ENCODE measurements around the gene PSTK.

The PSTK gene

DNA sequence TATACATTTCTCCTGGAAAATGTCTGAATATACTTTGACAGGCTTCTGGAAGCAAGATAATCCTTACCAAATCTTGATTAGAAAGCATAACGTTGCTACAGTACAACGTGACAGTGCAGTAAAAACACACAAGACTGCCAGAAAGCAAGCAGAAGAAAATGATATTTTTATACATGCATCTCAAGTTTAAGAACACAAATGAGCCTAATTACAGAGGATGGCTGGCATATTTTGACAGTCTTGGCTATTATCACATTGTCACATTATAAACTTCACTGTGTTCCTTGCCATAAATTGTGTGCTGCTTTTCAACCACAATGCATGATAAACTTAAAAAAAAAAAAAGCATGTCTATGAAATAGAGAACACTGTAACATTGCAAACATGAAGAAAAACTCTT lies 24.1 kb downstream of the PSTK start:
- H3K27me3 Mint-ChIP-seq: no peaks in the 10 kb centered on the region
- H3K27ac Mint-ChIP-seq: no peak overlapping the region
- peaks cover 6% of the 10 kb centered on the region for H3K36me3 Mint-ChIP-seq
- peaks cover 66% of the 10 kb centered on the region for H3K4me1 Mint-ChIP-seq (ENCODE audit: low read depth)
- H3K4me3 Mint-ChIP-seq: no peak overlapping the region
- H3K9me3 Mint-ChIP-seq (ENCODE audit: low read depth): no peaks in the 10 kb centered on the region

DNA sequence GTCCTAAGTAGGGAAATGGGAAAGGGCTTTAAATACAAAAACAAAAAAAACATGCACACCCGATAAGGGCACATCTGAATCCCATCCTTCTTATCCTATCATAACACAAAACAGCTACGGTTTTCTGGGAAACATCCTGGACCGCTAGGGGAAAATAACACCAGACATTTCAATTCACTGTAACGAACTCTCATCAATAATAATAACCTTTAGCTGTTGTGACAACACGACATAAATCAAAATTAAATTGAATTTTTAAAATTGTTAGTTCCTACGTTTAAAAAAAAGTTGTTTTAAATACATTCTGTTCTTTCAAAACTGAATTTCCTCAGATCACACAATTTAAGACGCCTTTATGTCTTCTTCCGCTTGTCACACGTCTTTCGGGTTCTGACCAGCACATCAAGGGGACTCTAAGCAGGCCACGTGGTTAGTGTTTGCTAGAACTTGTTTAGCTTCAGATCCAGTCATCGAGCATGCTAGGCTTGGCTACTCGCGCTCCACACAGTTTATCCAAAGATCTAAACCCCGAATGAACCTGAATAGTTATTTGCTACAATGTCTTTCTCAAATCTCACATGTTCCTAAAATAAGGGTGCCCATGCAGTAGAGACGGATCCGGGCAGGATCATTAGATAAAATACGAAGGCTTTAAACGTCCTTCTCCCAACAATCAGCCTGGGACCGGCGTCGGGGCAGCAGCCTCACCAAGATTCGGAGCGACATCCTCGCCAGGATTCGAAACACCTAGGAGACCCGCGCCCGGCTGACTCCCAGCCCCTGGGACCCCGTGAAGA lies 27.6 kb downstream of the PSTK start:
- peaks cover 58% of the 10 kb centered on the region for H3K4me1 Mint-ChIP-seq (ENCODE audit: low read depth)
- no peaks in the 10 kb centered on the region for H3K9me3 Mint-ChIP-seq (ENCODE audit: low read depth)
- H3K27ac Mint-ChIP-seq: peak overlapping the region; percentile 99
- H3K36me3 Mint-ChIP-seq: peaks cover 9% of the 10 kb centered on the region
- H3K27me3 Mint-ChIP-seq: no peaks in the 10 kb centered on the region
- peak overlapping the region; percentile 99 for H3K4me3 Mint-ChIP-seq

DNA sequence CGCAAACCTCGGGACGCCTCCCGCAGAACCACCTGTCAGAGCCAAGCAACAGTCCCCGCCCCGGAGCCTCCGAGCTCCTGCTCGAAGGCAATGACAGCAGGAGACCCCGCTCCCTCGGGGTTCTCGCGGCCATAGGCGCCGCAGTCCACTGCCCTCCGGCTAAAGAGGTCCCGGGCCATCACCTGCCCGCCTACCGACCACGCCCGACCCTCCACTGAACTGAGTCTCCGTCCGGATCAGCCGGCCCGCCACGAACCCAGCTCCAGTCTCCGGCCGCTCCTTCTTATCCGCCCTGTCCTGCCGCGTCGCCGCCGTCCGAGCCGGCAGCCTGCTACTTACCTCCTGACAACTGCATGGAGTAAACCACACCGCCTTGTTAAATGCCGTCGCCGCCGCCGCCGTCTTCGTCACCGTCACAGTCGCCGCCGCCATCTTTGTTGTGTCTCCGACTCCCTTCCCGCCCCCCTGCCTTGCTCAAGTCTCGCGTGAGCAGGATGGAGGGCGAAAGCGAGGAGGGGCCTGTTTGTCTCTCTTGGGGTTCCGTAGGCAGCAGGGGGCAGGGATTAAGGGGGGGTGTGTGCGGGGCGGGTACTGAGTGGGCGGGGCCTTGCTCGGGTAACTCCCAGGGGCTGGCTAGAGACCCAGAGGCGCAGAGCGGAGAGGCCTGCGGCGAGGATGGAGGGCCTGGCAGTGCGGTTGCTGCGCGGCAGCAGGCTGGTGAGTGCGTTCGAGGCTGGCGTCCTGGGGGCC lies 28.3 kb downstream of the PSTK start, which contains the start of the genes ACADSB and IKZF5:
Gene ACADSB, plus strand, starts transcription at position 652 of the 750 bp plus-strand sequence. Its CDS starts 24 bp downstream, at position 676.
Gene IKZF5, minus strand, starts transcription at position 441 of the 750 bp plus-strand sequence. CDS start 10,170 bp downstream, outside the sequence.
- Mint-ChIP-seq H3K4me1 (ENCODE audit: low read depth) (peaks cover 57% of the 10 kb centered on the region), H3K36me3 (peaks cover 10% of the 10 kb centered on the region), H3K4me3 (peak within 1 kb of the TSS; percentile 99), H3K27me3 (no peaks in the 10 kb centered on the region), H3K27ac (peak within 1 kb of the TSS; percentile 99), H3K9me3 (ENCODE audit: low read depth) (no peaks in the 10 kb centered on the region)

DNA sequence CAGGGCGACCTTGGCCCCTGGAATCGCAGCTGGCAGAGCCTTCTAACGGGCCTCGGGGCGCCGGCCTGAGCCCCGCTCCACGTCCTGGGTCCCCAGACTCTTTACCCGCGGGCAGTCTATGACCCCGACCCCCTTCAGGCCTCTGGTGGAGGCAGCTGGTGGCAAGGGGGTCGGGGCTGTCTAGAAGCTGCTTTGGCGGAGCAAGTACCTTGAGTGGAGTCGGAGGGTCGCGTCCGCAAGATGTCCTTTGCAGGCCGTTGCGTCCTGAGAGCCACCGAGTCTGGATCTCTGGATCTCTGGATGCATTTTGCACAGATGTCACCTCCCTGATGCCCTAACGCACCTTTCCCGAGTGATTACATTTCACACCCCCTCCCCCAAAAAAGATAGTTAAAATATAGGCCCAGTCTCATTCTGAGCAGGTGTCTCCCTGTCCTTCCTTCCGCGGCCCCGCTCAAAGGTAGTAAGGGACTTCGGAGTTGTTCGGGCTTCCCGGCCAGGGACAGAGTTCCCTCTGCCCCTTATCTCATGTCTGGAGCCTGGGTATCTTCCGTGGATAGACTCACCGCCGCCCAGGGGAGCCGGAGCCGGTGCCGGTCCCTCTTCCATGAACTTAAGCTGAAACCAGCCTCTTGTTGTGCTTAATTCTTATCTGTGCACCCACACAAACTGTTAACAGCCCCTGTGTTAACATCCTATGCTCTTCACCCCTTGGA lies 29.1 kb downstream of the PSTK start:
- peak overlapping the region; percentile 99 for H3K4me3 Mint-ChIP-seq
- H3K27me3 Mint-ChIP-seq: no peaks in the 10 kb centered on the region
- H3K36me3 Mint-ChIP-seq: peaks cover 10% of the 10 kb centered on the region
- peak overlapping the region; percentile 99 for H3K27ac Mint-ChIP-seq
- no peaks in the 10 kb centered on the region for H3K9me3 Mint-ChIP-seq (ENCODE audit: low read depth)
- peaks cover 52% of the 10 kb centered on the region for H3K4me1 Mint-ChIP-seq (ENCODE audit: low read depth)

DNA sequence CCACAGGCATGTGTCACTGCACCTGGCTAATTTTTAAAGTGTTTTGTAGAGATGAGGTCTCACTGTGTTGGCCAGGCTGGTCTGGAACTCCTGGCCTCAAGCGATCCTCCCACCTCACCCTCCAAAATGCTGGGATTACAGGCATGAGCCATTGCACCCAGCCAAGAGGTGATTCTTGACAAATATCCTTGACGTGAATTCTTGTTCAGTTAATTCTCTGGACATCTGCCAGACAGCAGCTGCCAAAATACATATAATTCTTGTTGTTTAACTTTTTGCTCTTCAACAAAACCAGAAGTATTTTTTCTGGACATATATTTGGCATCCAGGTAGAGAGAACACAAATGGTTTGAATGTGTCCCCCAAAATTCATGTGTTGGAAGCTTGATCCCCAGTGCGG lies 31.8 kb downstream of the PSTK start:
- H3K27ac Mint-ChIP-seq: no peak overlapping the region
- H3K4me3 Mint-ChIP-seq: no peak overlapping the region
- H3K27me3 Mint-ChIP-seq: no peaks in the 10 kb centered on the region
- H3K4me1 Mint-ChIP-seq (ENCODE audit: low read depth): peaks cover 26% of the 10 kb centered on the region
- H3K9me3 Mint-ChIP-seq (ENCODE audit: low read depth): no peaks in the 10 kb centered on the region
- H3K36me3 Mint-ChIP-seq: peaks cover 11% of the 10 kb centered on the region

DNA sequence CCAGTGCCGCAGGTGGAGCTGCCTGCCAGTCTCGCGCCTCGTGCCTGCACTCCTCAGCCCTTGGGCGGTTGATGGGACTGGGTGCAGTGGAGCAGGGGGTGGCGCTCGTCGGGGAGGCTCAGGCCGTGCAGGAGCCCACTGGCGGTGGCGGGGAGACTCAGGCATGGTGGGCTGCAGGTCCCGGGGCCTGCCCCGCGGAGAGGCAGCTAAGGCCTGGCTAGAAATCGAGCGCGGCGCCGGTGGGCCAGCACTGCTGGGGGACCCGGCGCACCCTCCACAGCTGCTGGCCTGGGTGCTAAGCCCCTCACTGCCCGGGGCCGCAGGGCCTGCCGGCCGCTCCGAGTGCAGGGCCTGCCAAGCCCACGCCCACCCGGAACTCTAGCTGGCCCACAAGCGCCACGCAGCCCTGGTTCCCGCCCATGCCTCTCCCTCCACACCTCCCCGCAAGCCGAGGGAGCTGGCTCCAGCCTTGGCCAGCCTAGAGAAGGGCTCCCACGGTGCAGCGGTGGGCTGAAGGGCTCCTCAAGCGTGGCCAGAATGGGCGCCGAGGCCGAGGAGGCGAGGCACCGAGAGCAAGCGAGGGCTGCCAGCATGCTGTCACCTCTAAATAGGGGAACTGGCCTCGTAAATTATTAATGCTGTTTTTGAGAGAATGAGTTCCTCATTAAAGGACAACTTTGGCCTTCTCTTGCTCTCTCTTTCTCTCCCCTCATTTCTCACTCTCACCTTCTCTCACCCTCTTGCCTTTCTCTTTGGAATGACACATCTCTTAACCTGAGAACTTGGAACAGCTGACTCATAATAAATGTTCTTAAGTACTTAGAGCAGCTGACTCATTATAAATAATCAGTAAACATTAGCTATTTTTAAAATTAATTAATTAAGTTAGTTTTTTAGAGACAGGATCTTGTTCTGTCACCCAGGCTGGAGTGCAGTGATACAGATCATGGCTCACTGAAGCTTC lies 33.5 kb downstream of the PSTK start:
- Mint-ChIP-seq H3K27me3 (no peaks in the 10 kb centered on the region), H3K4me3 (no peak overlapping the region)

DNA sequence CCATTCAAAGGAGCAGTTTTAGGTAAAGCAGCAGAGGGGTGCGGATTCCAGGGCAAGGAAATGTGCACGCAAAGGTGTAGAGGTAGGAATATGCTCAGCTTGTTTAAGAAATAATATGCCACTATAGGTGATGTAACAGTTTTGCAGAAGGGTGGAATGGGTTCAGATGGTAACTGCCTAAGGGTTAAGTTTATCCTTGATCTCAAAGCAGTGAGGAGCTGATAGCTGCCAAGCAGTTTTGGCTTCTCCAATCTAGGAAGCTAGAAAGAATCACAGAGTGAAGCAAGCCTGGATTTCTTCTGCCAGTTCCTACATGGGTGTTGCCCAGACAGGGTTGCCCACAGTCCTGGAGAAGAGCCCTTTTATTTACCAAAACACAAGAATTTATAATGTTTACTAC lies 34.6 kb downstream of the PSTK start:
- H3K4me1 Mint-ChIP-seq (ENCODE audit: low read depth): peaks cover 13% of the 10 kb centered on the region
- H3K9me3 Mint-ChIP-seq (ENCODE audit: low read depth): no peaks in the 10 kb centered on the region
- no peaks in the 10 kb centered on the region for H3K27me3 Mint-ChIP-seq
- H3K27ac Mint-ChIP-seq: no peak overlapping the region
- peaks cover 13% of the 10 kb centered on the region for H3K36me3 Mint-ChIP-seq
- no peak overlapping the region for H3K4me3 Mint-ChIP-seq

More for the DNA sequence above, 33.5 kb downstream of the PSTK start:
- H3K9me3 Mint-ChIP-seq (ENCODE audit: low read depth): no peaks in the 10 kb centered on the region
- no peak overlapping the region for H3K27ac Mint-ChIP-seq
- H3K36me3 Mint-ChIP-seq: peaks cover 13% of the 10 kb centered on the region
- H3K4me1 Mint-ChIP-seq (ENCODE audit: low read depth): peaks cover 18% of the 10 kb centered on the region

DNA sequence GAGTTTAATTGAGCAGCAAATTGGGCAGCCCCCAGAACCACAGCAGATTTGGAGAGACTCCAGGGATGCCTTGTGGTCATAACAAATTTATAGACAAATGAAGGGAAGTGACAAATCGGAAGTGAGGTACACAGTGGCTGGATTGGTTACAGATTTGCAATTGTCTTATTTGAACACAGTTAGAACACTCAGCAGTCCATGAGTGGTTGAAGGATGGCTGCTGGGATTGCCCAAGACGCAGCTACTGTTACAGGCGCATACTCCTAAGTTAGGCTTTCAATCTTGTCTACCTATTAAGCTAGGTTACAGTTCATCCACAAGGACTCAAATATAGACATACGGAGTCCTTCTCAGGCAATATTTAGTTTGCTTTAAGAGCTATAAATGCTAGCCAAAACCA lies 36.0 kb downstream of the PSTK start:
- peaks cover 13% of the 10 kb centered on the region for H3K36me3 Mint-ChIP-seq
- no peaks in the 10 kb centered on the region for H3K9me3 Mint-ChIP-seq (ENCODE audit: low read depth)
- no peaks in the 10 kb centered on the region for H3K27me3 Mint-ChIP-seq
- no peak overlapping the region for H3K4me3 Mint-ChIP-seq
- H3K4me1 Mint-ChIP-seq (ENCODE audit: low read depth): peaks cover 2% of the 10 kb centered on the region
- no peak overlapping the region for H3K27ac Mint-ChIP-seq

DNA sequence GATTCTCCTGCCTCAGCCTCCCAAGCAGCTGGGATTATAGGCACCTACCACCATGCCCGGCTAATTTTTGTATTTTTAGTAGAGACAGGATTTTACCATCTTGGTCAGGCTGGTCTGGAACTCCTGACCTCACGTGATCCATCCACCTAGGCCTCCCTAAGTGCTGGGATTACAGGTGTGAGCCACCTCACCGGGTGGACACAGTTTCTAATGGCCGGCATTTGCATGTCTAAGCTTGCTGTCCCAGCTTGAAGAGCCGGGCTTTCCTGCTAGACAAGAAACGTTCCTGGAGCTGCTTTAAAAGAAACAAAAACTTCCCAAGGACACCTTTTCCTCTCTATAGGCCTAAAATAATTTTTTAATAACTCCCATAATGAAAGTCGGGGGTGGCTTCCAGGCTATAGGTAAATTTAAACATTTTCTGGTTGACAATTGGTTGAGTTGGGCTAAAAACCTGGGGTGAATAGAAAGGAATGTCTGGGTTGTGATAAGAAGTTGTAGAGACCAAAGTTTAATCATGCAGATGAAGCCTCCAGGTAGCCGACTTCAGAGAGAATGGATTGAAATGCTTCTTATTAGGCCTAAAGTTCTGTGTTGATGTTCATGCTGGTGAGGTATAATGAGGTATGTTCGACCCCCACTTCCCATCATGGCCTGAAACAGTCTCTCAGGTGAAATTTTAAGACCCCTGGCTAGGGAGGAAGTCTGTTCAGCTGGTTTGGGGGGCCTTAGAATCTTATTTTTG lies 37.4 kb downstream of the PSTK start:
- no peak overlapping the region for H3K4me3 Mint-ChIP-seq
- peaks cover 9% of the 10 kb centered on the region for H3K36me3 Mint-ChIP-seq
- no peaks in the 10 kb centered on the region for H3K9me3 Mint-ChIP-seq (ENCODE audit: low read depth)
- no peak overlapping the region for H3K27ac Mint-ChIP-seq
- peaks cover 2% of the 10 kb centered on the region for H3K4me1 Mint-ChIP-seq (ENCODE audit: low read depth)
- H3K27me3 Mint-ChIP-seq: no peaks in the 10 kb centered on the region

DNA sequence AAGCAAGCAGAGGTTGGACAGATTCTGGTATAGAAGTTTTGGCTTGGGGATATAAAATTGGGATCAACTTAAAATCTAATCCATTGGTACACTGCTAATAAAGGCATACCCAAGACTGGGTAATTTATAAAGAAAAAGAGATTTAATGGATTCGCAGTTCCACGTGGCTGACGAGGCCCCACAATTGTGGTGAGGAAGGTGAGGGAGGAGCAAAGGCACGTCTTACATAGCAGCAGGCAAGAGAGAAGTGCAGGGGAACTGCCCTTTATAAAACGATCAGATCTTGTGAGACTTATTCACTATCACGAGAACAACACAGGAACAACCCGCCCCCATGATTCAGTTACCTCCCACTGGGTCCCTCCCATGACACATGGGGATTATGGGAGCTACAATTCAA lies 38.3 kb downstream of the PSTK start:
- H3K4me1 Mint-ChIP-seq (ENCODE audit: low read depth): peaks cover 2% of the 10 kb centered on the region
- no peak overlapping the region for H3K4me3 Mint-ChIP-seq
- no peaks in the 10 kb centered on the region for H3K9me3 Mint-ChIP-seq (ENCODE audit: low read depth)
- H3K27me3 Mint-ChIP-seq: no peaks in the 10 kb centered on the region
- no peak overlapping the region for H3K27ac Mint-ChIP-seq
- H3K36me3 Mint-ChIP-seq: peaks cover 6% of the 10 kb centered on the region

DNA sequence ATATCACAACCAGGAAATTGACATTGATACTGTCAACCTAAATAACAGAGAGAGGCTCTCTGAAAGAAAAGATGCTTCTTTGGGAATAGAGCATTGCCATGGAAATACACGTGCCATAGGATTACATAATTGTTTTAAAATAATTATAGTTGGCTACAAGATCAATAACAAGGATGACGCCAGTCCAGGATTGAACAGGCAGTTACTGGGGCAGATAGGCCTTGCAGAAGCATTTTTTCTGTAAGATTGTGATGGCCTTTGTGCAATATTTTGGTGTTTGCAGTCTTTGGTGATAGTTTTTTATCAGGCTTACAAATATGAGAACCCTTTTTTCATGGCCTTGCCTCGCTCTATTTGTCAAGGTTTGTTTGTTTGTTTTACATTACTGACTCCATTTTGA lies 39.1 kb downstream of the PSTK start:
- Mint-ChIP-seq H3K9me3 (ENCODE audit: low read depth) (no peaks in the 10 kb centered on the region), H3K36me3 (peaks cover 7% of the 10 kb centered on the region), H3K4me3 (no peak overlapping the region), H3K4me1 (ENCODE audit: low read depth) (no peaks in the 10 kb centered on the region), H3K27ac (no peak overlapping the region), H3K27me3 (no peaks in the 10 kb centered on the region)

DNA sequence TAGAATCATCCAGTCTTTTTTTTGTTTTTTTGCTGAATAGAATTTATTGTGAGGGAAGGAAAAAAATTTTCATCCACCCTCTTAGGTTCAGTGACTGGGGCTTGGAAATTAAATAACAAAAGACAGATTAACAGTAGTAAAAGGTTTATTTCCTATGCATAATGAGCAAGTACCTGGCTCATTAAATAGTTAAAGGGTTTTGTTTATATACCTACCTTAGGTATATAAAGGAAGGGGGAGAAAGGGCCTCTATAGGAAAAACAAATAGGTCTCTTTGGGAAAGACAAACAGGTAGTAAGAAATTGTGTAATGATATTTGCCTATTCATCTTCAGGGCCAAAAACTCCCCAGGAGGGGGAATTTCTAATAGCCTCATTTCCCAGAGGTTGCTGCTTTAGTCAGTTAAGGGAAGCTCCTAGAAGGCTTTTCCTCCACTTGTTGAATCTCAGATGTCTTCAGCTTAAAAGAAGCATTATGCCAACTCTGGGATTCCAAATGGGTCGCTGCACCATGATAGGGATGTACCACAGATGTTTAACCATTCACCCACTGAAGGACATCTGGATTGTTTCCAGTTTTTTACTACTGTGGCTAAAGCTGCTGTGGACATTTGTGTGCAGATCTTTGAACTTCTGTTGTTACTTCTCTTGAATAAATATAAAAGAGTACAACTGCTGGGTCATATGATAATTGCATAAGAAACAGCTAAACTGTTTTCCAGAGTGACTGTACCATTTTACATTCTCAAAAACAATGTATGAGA lies 39.9 kb downstream of the PSTK start:
- H3K4me3 Mint-ChIP-seq: no peak overlapping the region
- H3K27ac Mint-ChIP-seq: no peak overlapping the region
- no peaks in the 10 kb centered on the region for H3K4me1 Mint-ChIP-seq (ENCODE audit: low read depth)
- H3K36me3 Mint-ChIP-seq: peaks cover 9% of the 10 kb centered on the region
- H3K9me3 Mint-ChIP-seq (ENCODE audit: low read depth): no peaks in the 10 kb centered on the region
- no peaks in the 10 kb centered on the region for H3K27me3 Mint-ChIP-seq

DNA sequence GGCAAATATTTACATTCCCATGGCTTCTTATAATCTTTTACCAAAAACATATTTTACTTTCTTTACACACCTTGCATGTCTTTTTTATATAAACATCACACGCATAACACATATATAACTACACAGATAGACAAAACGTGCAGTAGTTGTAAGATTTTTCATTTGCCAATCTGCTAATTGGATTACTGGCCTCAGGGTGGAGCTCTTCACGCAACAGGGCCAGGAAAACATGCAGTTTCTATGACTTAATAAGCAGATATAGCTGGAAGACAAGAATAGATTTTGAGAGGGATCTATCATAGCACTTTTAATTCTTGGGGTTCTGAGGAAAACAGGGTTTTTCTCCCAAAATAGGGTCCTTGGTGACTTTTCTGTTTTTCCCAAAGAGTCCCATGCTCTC lies 41.3 kb downstream of the PSTK start:
- no peak overlapping the region for H3K4me3 Mint-ChIP-seq
- no peaks in the 10 kb centered on the region for H3K27me3 Mint-ChIP-seq
- peaks cover 7% of the 10 kb centered on the region for H3K36me3 Mint-ChIP-seq
- no peaks in the 10 kb centered on the region for H3K9me3 Mint-ChIP-seq (ENCODE audit: low read depth)
- peaks cover 1% of the 10 kb centered on the region for H3K4me1 Mint-ChIP-seq (ENCODE audit: low read depth)
- no peak overlapping the region for H3K27ac Mint-ChIP-seq

Data from activated naive CD8-positive, alpha-beta T cell (primary cell).